ENCODE measurements around the gene ZNF77.

The ZNF77 gene

DNA sequence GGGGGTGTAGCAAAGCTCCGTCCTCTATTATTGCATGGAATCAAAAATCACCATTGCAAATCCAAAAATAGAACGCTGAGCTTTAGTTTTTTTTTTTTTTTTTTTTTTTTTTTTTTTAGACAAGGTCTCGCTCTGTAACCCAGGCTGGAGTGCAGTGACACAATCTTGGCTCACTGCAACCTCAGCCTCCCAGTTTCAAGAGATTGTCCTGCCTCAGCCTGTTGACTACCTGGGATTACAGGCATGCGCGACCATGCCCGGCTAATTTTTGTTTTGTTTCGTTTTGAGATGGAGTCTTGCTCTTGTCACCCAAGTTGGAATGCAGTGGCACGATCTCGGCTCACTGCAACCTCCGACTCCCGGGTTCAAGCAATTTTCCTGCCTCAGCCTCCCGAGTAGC is 15.3 kb upstream of the ZNF77 start:
- TF ChIP-seq, protein P1, sequence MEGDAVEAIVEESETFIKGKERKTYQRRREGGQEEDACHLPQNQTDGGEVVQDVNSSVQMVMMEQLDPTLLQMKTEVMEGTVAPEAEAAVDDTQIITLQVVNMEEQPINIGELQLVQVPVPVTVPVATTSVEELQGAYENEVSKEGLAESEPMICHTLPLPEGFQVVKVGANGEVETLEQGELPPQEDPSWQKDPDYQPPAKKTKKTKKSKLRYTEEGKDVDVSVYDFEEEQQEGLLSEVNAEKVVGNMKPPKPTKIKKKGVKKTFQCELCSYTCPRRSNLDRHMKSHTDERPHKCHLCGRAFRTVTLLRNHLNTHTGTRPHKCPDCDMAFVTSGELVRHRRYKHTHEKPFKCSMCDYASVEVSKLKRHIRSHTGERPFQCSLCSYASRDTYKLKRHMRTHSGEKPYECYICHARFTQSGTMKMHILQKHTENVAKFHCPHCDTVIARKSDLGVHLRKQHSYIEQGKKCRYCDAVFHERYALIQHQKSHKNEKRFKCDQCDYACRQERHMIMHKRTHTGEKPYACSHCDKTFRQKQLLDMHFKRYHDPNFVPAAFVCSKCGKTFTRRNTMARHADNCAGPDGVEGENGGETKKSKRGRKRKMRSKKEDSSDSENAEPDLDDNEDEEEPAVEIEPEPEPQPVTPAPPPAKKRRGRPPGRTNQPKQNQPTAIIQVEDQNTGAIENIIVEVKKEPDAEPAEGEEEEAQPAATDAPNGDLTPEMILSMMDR (IDR thresholded peaks at IDR 0.05): no peak
- no peak for DNase-seq (ENCODE audit: low spot score)
- H3K27ac ChIP-seq: no peak overlapping the region
- no peak overlapping the region for H3K4me3 ChIP-seq

DNA sequence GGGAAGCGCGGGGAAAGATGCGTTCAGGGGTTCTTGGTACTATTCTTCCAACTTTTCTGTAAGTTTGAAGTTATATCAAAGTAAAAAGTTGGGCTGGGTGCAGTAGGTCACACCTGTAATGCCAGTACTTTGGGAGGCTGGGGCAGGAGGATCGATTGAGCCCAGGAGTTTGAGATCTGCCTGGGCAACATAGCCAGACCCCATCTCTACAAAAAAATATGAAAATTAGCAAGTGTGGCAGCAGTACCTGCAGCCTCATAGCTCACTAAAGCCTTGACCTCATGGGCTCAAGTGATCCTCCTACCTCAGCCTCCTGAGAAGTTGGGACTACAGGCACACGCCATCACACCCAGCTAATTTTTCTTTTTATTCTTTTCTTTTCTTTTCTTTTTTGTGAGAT is 12.4 kb upstream of the ZNF77 start:
- TF ChIP-seq, protein P1 (IDR thresholded peaks at IDR 0.05): no peak
- H3K4me3 ChIP-seq: no peak overlapping the region
- no peak for DNase-seq (ENCODE audit: low spot score)
- H3K27ac ChIP-seq: no peak overlapping the region

DNA sequence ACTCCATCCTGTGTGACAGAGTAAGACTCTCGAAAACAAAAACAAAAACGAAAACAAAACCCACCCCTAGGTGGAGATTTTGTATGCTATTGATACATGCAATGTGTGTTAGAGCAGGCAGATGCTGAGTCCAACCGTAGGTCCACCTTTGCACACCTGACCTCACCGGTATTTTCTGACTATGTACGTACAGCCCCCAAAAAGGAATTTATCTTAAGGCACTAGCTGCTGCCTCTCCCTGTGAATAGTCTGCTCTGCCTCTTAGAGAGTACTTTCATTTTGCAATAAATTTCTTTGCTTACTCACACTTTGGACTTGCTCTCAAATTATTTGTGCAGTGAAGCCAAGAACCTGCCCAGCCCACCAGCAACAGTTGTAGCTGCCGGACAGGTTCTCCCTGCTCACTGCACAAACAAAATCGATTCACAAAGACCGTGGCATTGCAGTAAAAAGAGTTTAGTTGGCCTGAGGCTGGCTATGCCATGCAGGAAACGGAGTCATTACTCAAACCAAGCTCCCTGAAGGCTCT is 8.2 kb upstream of the ZNF77 start:
- no peak overlapping the region for H3K4me3 ChIP-seq
- DNase-seq (ENCODE audit: low spot score): no peak
- TF ChIP-seq, protein P1 (IDR thresholded peaks at IDR 0.05): no peak
- no peak overlapping the region for H3K27ac ChIP-seq

- DNase-seq (ENCODE audit: low spot score): peak; percentile 100
- TF ChIP-seq, protein P1 (IDR thresholded peaks at IDR 0.05): no peak
- peak overlapping the region; percentile 94 to 97 for H3K27ac ChIP-seq
- H3K4me3 ChIP-seq: peak overlapping the region; percentile 78
These were observed 5.7 kb upstream of the ZNF77 start for GRCh38 chr19:2950286-2951124.

DNA sequence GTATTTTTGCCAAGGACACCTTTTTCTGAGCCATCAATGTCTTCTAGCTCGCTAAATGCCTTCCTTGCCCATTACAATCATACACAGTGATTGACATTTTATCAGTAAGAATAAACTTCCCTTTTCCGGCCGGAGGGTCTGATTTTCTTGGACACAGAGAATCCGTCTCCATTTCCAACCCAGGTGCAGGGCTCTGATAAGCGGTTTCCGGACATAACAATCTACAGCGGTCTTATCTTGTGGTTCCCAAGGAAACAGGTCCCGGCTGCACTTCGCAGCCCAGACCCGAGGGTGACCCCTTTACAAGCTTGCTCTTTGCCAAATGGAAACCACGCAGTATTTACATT is 5.1 kb upstream of the ZNF77 start:
- TF ChIP-seq, protein P1 (IDR thresholded peaks at IDR 0.05): no peak

GRCh38 chr19:2945575-2946184 is 909 bp upstream of the ZNF77 start:
- TF ChIP-seq, protein P1 (IDR thresholded peaks at IDR 0.05): no peak
- H3K4me3 ChIP-seq: peak overlapping the region; percentile 89
- H3K27ac ChIP-seq: peak overlapping the region; percentile 90 to 95
- DNase-seq (ENCODE audit: low spot score): no peak

More for the DNA sequence above, 5.1 kb upstream of the ZNF77 start:
- peak overlapping the region; percentile 78 for H3K4me3 ChIP-seq
- DNase-seq (ENCODE audit: low spot score): no peak
- H3K27ac ChIP-seq: peak overlapping the region; percentile 94 to 97
